ENCODE results near the gene EFNA5.

DNA sequence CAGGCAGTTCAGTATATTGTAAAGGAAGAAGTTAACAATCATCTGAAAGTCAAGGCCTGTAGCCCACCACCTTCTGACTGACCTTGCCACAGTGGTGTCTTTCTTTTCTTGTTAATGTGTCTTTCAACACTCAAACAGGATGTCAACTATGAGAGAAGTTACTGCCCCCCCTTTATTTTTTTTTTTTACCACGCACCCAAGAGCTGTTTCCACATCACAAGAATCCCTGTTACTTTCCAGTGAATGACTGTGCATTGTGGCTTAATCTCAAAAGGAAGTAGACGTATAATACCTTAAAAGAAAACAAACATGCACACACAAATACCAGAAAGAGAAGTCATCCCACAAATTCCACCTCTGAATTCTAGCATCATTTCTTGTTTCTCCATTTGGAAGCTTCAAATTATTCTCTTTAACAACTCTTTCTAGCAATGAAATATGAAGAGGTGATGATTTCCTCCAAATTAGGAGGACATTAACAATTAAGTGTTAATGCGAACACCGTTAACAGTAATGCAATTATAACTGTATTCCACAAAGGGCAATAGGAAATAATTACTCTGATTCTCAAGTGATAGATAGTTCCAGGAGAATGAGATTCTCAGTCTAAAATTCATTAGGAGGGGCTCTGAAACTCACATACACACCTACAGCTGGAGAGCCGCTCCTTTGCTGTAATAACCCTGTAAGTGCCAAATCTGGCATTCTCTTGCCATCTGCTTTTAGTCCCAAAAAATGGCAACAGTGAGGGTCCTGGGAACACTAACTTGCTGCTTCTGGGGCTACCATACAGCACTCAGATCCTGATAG, 201.0 kb downstream of the EFNA5 start:
- TF ChIP-seq CTCF (IDR thresholded peaks at IDR 0.05): no peak
- no peak for TF ChIP-seq EP300 (IDR thresholded peaks at IDR 0.05)
- TF ChIP-seq POLR2A (IDR thresholded peaks at IDR 0.05): no peak

Measured in gastroesophageal sphincter (tissue), 3 donors.